ENCODE results near the gene NETO2. TPM values are rescaled to one million over a fixed set of nuclear protein-coding genes. Genes with fewer than 3 reads are reported as not detected.
"Not testable (repeated sequence)": the region's sequence is repeated elsewhere in the genome, so short reads cannot be mapped to it uniquely, and the experiment has no call there.

The NETO2 gene
- total RNA-seq (10 to 100 TPM; 19.3 to 20.6 TPM), polyA plus RNA-seq (1.5 TPM)

DNA sequence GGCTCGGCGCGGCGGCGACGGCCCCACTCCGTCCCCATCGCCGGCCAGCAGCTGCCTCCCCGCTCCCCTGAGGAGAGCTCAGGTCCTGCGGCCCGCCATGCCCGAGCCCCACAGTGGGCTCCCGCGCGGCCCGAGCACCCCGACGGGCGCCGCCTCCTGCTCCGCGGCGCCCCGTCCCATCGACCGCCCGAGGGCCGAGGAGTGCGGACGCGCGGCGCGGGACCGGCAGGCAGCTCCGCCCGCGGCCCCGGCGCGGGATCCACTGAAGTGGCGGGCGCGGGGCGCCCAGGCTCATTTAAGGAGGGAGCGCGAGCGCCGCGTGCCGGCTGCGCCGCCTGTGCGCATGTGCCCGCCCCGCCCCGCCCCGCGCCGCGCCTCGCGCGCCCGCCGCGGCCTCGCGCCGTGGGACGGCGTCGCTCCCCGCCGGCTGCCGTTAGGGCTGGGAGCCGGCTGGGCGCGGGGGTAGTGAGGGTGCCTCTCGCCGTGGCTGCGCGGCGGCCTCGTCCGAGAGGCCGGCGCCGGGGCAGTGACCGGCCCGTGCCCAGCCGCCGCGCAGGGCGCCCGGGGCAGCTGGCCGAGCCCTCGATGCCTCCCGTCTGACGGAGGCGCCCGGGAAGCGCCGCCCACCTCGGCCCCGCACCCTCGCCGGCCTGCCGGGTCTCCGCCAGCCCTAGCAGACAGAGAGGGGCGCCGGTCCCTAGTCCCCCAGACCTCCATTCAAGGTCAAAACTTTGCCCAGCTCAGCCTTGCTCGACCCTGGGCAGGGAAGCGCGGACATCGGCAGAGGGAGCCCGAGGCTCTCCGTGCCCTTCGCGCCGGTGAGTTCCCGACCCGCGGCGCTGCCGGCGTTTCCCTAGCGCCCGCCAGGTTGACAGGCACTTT, at the start of gene NETO2:
Gene NETO2, minus strand, starts transcription at position 269 of the 882 bp plus-strand sequence. CDS start 333 bp downstream, outside the sequence.
- H3K4me1 Mint-ChIP-seq, result peaks cover 16 to 19% (median 17%) of the 10 kb centered on the region in 3 donors
- POLR2A ChIA-PET, result no interaction called here
- H3K27ac ChIP-seq (ENCODE audit: low read depth, low read length), result peak within 1 kb of the TSS; percentile 35
- H3K36me3 Mint-ChIP-seq, result no peaks in the 10 kb centered on the region
- no peaks in the 10 kb centered on the region for H3K36me3 ChIP-seq (ENCODE audit: insufficient read depth, low read length)
- DNase-seq, result peak; percentile 40 to 75 (median 56)
- peak within 1 kb of the TSS in 6 of 8 donors; percentile 4 to 63 (median 16) for H3K27ac Mint-ChIP-seq
- no peaks in the 10 kb centered on the region for H3K9me3 ChIP-seq (ENCODE audit: low read length)
- peak within 1 kb of the TSS; percentile 55 for H3K4me3 ChIP-seq (ENCODE audit: low read length)
- no peaks in the 10 kb centered on the region for H3K27me3 ChIP-seq (ENCODE audit: insufficient read depth, low read length, poor library complexity, severe bottlenecking)
- peaks cover 12 to 18% of the 10 kb centered on the region in 2 donors for H3K27me3 Mint-ChIP-seq
- CTCF ChIA-PET, result interaction anchor here (0.7 to 3.7 kb wide), 14 partner anchors 9 to 1022 kb away, joined by 3 to 15 read pairs (median 4); partner anchors contain the start of genes ITFG1 and PHKB
- H3K4me1 ChIP-seq (ENCODE audit: insufficient read depth, low read length), result peaks cover 16% of the 10 kb centered on the region
- no peaks in the 10 kb centered on the region for H3K9me3 Mint-ChIP-seq
- peak within 1 kb of the TSS; percentile 71 to 89 (median 85) for H3K4me3 Mint-ChIP-seq

- H3K4me3 ChIP-seq (ENCODE audit: low read length), result no peak overlapping the region
- ChIA-PET CTCF (no interaction called here), POLR2A (no interaction called here)
- Mint-ChIP-seq H3K4me3 (no peak overlapping the region), H3K27ac (no peak overlapping the region), H3K27me3 (peaks cover 0 to 2% of the 10 kb centered on the region in 2 donors), H3K36me3 (peaks cover 7 to 27% (median 8%) of the 10 kb centered on the region in 3 donors), H3K9me3 (peaks cover 0 to 4% (median 0%) of the 10 kb centered on the region in 5 donors), H3K4me1 (peaks cover 0 to 1% (median 0%) of the 10 kb centered on the region in 3 donors)
- no peaks in the 10 kb centered on the region for H3K27me3 ChIP-seq (ENCODE audit: insufficient read depth, low read length, poor library complexity, severe bottlenecking)
- H3K9me3 ChIP-seq (ENCODE audit: low read length), result no peaks in the 10 kb centered on the region
- no peak overlapping the region for H3K27ac ChIP-seq (ENCODE audit: low read depth, low read length)
- no peaks in the 10 kb centered on the region for H3K36me3 ChIP-seq (ENCODE audit: insufficient read depth, low read length)
- DNase-seq, result no peak
- H3K4me1 ChIP-seq (ENCODE audit: insufficient read depth, low read length), result no peaks in the 10 kb centered on the region
Measured at GRCh38 chr16:47182318-47182717, 38.6 kb upstream of the NETO2 start.

GRCh38 chr16:47181066-47181465, 37.3 kb upstream of the NETO2 start:
- H3K9me3 Mint-ChIP-seq; CTCF ChIA-PET; POLR2A ChIA-PET; H3K4me1 ChIP-seq (ENCODE audit: insufficient read depth, low read length); H3K9me3 ChIP-seq (ENCODE audit: low read length); H3K27ac Mint-ChIP-seq; H3K27ac ChIP-seq (ENCODE audit: low read depth, low read length); H3K27me3 Mint-ChIP-seq; H3K27me3 ChIP-seq (ENCODE audit: insufficient read depth, low read length, poor library complexity, severe bottlenecking); H3K4me1 Mint-ChIP-seq; H3K4me3 ChIP-seq (ENCODE audit: low read length); H3K36me3 ChIP-seq (ENCODE audit: insufficient read depth, low read length); DNase-seq; H3K4me3 Mint-ChIP-seq: not testable (repeated sequence)
- peaks cover 7 to 29% (median 8%) of the 10 kb centered on the region in 3 donors for H3K36me3 Mint-ChIP-seq

DNA sequence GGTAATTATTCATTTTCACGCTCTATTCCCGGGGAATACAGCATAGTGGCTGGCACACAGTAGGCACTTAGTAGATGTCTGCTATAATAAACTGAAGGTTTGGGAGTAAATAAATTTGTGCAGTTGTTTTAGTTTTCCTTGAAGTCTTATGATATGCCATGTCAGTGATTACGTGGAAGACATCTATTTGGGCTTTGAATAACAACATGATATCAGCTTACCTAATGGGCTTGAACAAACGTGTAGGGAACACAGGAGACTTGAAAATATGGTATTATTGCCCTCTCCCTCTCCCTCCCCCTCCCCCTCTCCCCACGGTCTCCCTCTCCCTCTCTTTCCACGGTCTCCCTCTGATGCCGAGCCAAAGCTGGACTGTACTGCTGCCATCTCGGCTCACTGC, 36.3 kb upstream of the NETO2 start:
- H3K27me3 Mint-ChIP-seq, result peaks cover 0 to 2% of the 10 kb centered on the region in 2 donors
- no peak for DNase-seq
- no peaks in the 10 kb centered on the region for H3K36me3 ChIP-seq (ENCODE audit: insufficient read depth, low read length)
- peaks cover 7 to 31% (median 9%) of the 10 kb centered on the region in 3 donors for H3K36me3 Mint-ChIP-seq
- POLR2A ChIA-PET, result no interaction called here
- H3K9me3 Mint-ChIP-seq, result peaks cover 0 to 3% (median 0%) of the 10 kb centered on the region in 5 donors
- no peaks in the 10 kb centered on the region for H3K4me1 ChIP-seq (ENCODE audit: insufficient read depth, low read length)
- no peak overlapping the region for H3K4me3 ChIP-seq (ENCODE audit: low read length)
- H3K27me3 ChIP-seq (ENCODE audit: insufficient read depth, low read length, poor library complexity, severe bottlenecking), result no peaks in the 10 kb centered on the region
- no peak overlapping the region for H3K4me3 Mint-ChIP-seq
- no peaks in the 10 kb centered on the region for H3K4me1 Mint-ChIP-seq
- no peaks in the 10 kb centered on the region for H3K9me3 ChIP-seq (ENCODE audit: low read length)
- H3K27ac ChIP-seq (ENCODE audit: low read depth, low read length), result no peak overlapping the region
- CTCF ChIA-PET, result no interaction called here
- H3K27ac Mint-ChIP-seq, result no peak overlapping the region

- H3K36me3 Mint-ChIP-seq, result peaks cover 10 to 14% (median 11%) of the 10 kb centered on the region in 3 donors
- H3K36me3 ChIP-seq (ENCODE audit: insufficient read depth, low read length), result no peaks in the 10 kb centered on the region
- no peaks in the 10 kb centered on the region for H3K9me3 Mint-ChIP-seq
- no peaks in the 10 kb centered on the region for H3K27me3 Mint-ChIP-seq
- no peaks in the 10 kb centered on the region for H3K9me3 ChIP-seq (ENCODE audit: low read length)
- no peak for DNase-seq
- H3K4me3 ChIP-seq (ENCODE audit: low read length), result no peak overlapping the region
- CTCF ChIA-PET, result no interaction called here
- H3K27me3 ChIP-seq (ENCODE audit: insufficient read depth, low read length, poor library complexity, severe bottlenecking), result no peaks in the 10 kb centered on the region
- no peak overlapping the region for H3K4me3 Mint-ChIP-seq
- no peak overlapping the region for H3K27ac Mint-ChIP-seq
- POLR2A ChIA-PET, result no interaction called here
- no peaks in the 10 kb centered on the region for H3K4me1 ChIP-seq (ENCODE audit: insufficient read depth, low read length)
- H3K4me1 Mint-ChIP-seq, result no peaks in the 10 kb centered on the region
- H3K27ac ChIP-seq (ENCODE audit: low read depth, low read length), result no peak overlapping the region
Measured at GRCh38 chr16:47175152-47175551, 31.4 kb upstream of the NETO2 start.

DNA sequence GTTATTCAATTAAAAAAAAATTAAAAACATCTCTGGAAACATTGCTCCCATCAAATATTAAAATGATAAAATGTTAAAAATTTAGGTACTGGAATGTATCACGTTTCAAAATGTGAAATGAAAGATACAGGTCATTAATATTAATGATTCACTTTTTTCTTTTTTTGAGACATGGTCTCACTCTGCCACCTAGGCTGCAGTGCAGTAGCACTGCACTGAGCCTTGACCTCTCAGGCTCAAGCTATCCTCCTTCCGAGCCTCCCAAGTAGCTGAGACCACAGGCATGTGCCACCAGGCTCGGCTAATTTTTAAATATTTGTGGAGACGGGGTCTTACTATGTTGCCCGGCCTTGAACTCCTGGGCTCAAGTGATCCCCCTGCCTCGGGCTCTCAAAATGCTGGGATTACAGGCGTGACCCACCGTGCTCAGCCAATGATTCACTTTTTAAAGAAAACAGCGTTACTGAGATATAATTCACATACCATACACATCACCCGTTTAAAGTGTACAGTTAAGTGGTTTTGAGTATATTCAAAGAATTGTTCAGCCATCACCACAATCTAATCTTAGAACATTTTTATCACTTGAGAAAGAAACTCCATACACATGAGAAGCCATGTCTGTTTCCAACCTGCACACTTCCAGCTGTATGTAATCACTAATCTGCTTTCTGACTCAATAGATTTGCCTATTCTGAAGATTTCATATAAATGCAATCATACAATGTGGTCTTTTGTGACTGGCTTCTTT, 19.1 kb upstream of the NETO2 start:
- Histone ChIP-seq H3K9me3 (ENCODE audit: low read length) (no peaks in the 10 kb centered on the region), H3K4me3 (ENCODE audit: low read length) (no peak overlapping the region), H3K4me1 (ENCODE audit: insufficient read depth, low read length) (no peaks in the 10 kb centered on the region), H3K36me3 (ENCODE audit: insufficient read depth, low read length) (no peaks in the 10 kb centered on the region), H3K27me3 (ENCODE audit: insufficient read depth, low read length, poor library complexity, severe bottlenecking) (no peaks in the 10 kb centered on the region), H3K27ac (ENCODE audit: low read depth, low read length) (no peak overlapping the region)
- ChIA-PET POLR2A (no interaction called here), CTCF (no interaction called here)
- Mint-ChIP-seq H3K27me3 (no peaks in the 10 kb centered on the region), H3K4me1 (no peaks in the 10 kb centered on the region), H3K9me3 (no peaks in the 10 kb centered on the region), H3K36me3 (peaks cover 0 to 22% (median 4%) of the 10 kb centered on the region in 3 donors), H3K27ac (no peak overlapping the region), H3K4me3 (no peak overlapping the region)
- no peak for DNase-seq

DNA sequence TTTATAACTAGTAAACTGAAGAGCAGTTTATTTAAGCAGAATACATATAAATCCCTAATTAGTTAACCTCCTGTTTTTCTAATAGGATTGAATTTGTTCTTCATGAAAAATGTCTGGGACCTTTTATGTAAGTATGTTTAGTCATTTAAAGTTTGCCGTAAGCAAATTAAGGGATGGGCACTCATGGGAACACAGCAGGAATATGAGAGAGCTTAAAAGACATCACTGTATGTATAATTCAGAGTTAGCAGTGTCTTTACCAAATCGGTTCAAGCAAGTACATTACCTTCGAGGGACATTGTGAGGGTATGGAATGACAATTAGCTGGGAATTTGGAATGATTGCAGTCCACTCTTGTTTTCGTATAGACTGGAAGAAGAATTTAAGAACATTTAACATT, 17.7 kb upstream of the NETO2 start:
- Mint-ChIP-seq H3K36me3 (peaks cover 7 to 33% (median 11%) of the 10 kb centered on the region in 3 donors), H3K27ac (no peak overlapping the region), H3K27me3 (no peaks in the 10 kb centered on the region), H3K4me1 (no peaks in the 10 kb centered on the region), H3K4me3 (no peak overlapping the region), H3K9me3 (no peaks in the 10 kb centered on the region)
- CTCF ChIA-PET, result no interaction called here
- no peaks in the 10 kb centered on the region for H3K9me3 ChIP-seq (ENCODE audit: low read length)
- no peak overlapping the region for H3K27ac ChIP-seq (ENCODE audit: low read depth, low read length)
- no peaks in the 10 kb centered on the region for H3K27me3 ChIP-seq (ENCODE audit: insufficient read depth, low read length, poor library complexity, severe bottlenecking)
- POLR2A ChIA-PET, result no interaction called here
- no peaks in the 10 kb centered on the region for H3K36me3 ChIP-seq (ENCODE audit: insufficient read depth, low read length)
- no peaks in the 10 kb centered on the region for H3K4me1 ChIP-seq (ENCODE audit: insufficient read depth, low read length)
- no peak overlapping the region for H3K4me3 ChIP-seq (ENCODE audit: low read length)
- DNase-seq, result no peak

DNA sequence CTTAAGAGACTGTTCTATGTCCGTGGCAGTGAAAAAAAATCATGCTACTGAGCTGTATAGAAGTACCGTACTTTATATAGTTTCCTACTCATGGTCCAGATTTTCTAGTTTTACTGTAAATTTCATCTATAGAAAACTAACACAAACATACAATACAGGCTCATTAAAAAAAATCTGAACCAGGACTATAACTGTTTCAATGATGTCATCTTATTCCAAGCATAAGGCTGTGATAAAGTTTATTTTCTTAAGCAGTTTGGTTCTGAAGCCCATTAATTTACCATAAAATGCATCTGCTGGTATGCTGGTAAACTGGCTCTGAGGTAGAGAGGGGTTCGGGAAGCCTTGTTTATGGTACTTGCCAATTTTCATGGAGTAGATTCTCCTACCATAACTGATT, 16.7 kb upstream of the NETO2 start:
- H3K4me1 Mint-ChIP-seq, result no peaks in the 10 kb centered on the region
- no peaks in the 10 kb centered on the region for H3K27me3 ChIP-seq (ENCODE audit: insufficient read depth, low read length, poor library complexity, severe bottlenecking)
- ChIA-PET CTCF (no interaction called here), POLR2A (no interaction called here)
- no peaks in the 10 kb centered on the region for H3K36me3 ChIP-seq (ENCODE audit: insufficient read depth, low read length)
- H3K27ac Mint-ChIP-seq, result peak overlapping the region in 1 of 8 donors; percentile 54
- no peaks in the 10 kb centered on the region for H3K27me3 Mint-ChIP-seq
- no peak overlapping the region for H3K4me3 Mint-ChIP-seq
- no peaks in the 10 kb centered on the region for H3K4me1 ChIP-seq (ENCODE audit: insufficient read depth, low read length)
- DNase-seq, result no peak
- no peaks in the 10 kb centered on the region for H3K9me3 Mint-ChIP-seq
- H3K36me3 Mint-ChIP-seq, result peaks cover 9 to 36% (median 14%) of the 10 kb centered on the region in 3 donors
- H3K27ac ChIP-seq (ENCODE audit: low read depth, low read length), result no peak overlapping the region
- no peaks in the 10 kb centered on the region for H3K9me3 ChIP-seq (ENCODE audit: low read length)
- no peak overlapping the region for H3K4me3 ChIP-seq (ENCODE audit: low read length)

Measured in CD8-positive, alpha-beta memory T cell (primary cell).